Right lobe of liver (tissue), 6 donors: ENCODE measurements around the gene ACADSB. TPM values are rescaled to one million over a fixed set of nuclear protein-coding genes. Genes with fewer than 3 reads are reported as not detected.
A peak's percentile ranks its signal among the peaks of the same experiment; 100 is the strongest.

Experiments
- ATAC-seq, 4 donors: fragments of 200-7000 bp; cut with Tn5 transposase; one replicate each; pipeline ENCODE4 v1.9.1; 2020; ENCODE audit warnings: mild to moderate bottlenecking in 4 of 4, moderate library complexity in 4 of 4
- DNase-seq, 3 donors: peaks; one replicate each; pipeline ENCODE4 v3.0.0-alpha.2; 2020
- H3K27ac ChIP-seq, 3 donors: fragments of 200-600 bp; one replicate each; pipeline ENCODE4 v1.8.0; 2022
- H3K27me3 ChIP-seq, 2 donors: fragments of 200-600 bp; one replicate each; pipeline ENCODE4 v1.8.0; 2022
- H3K36me3 ChIP-seq, 4 donors: fragments of 200-600 bp; sonication (generic) in 1 of 4; one replicate each; pipeline versions ENCODE4 v1.5.1 to v1.8.0; 2017 to 2022; ENCODE audit warnings: control low read depth in 1 of 4
- H3K4me1 ChIP-seq, 4 donors: fragments of 200-600 bp; sonication (generic) in 1 of 4; one replicate each; pipeline versions ENCODE4 v1.5.1 to v1.8.0; 2017 to 2022; ENCODE audit warnings: control low read depth in 1 of 4
- H3K4me3 ChIP-seq, 3 donors: fragments of 200-600 bp; one replicate each; pipeline ENCODE4 v1.8.0; 2022
- H3K9me3 ChIP-seq, 4 donors: fragments of 200-600 bp; sonication (generic) in 1 of 4; one replicate each; pipeline versions ENCODE4 v1.5.1 to v1.8.0; 2017 to 2022; ENCODE audit warnings: control low read depth in 1 of 4
- POLR2A ChIP-seq: fragments of 450-650 bp; IDR thresholded peaks from one replicate; pipeline ENCODE4 v1.6.1; 2017; ENCODE audit warnings: antibody characterized with exemption, mild to moderate bottlenecking
- WGBS: methylation state at CpG from one replicate; pipeline ENCODE4 v1.1.6; 2018; ENCODE audit warnings: low coverage, low lambda C conversion rate; ENCODE audit not compliant: insufficient coverage; ENCODE audit errors: missing lambda C conversion rate; 5-methylcytosine and 5-hydroxymethylcytosine counted together
- intact Hi-C, 2 donors: fragments of 100-400 bp; cut with DNase I; formaldehyde crosslinking; loops; one replicate each; pipeline versions ENCODE4 v1.11.2 to v1.14.1; 2022
- total RNA-seq, 6 experiments: library from RNA; depleted of rRNA in 2 of 6; stranded (reverse); fragments of >200 nt in 2 of 6; fragmentation: NEBNext Ultra II Directional in 3 of 6; extraction: Animal tissue kit (Norgen Biotek cat#: 25700) in 3 of 6; gene quantifications; one replicate each; pipeline versions ENCODE4 v1.1.0 to v1.2.4, GENCODE V29; 2016 to 2023
- TF ChIP-seq, protein P1 (sequence below), 4 donors: fragments of 200-600 bp in 3 of 4; fragments of 450-650 bp in 1 of 4; IDR thresholded peaks; one replicate each; pipeline versions ENCODE4 v1.5.1 to v1.8.0; 2016 to 2022; ENCODE audit warnings: antibody characterized with exemption in 4 of 4, mild to moderate bottlenecking in 2 of 4
- donor health status: DM: no; HTN: yes; CAD: no.
- donor health status: DM: no; HTN: no; CAD: no.
- donor health status: DM: no; HTN: no; CAD: no.
- donor health status: DM: no; HTN: yes; CAD: no.
- donor health status: DM: no; HTN: yes; CAD: no.

The ACADSB gene
- total RNA-seq, 6 experiments from 2014 or later = 73.6 to 591 (median 273) TPM

GRCh38 chr10:122974023-122974422 is 34.8 kb upstream of the ACADSB start:
- 51% methylated on average over 5 of the region's 5 CpGs for WGBS
- Histone ChIP-seq H3K4me1 (no peaks in the 10 kb centered on the region), H3K9me3 (no peaks in the 10 kb centered on the region), H3K36me3 (no peaks in the 10 kb centered on the region), H3K27ac (no peak overlapping the region), H3K4me3 (no peak overlapping the region), H3K27me3 (no peaks in the 10 kb centered on the region)
- intact Hi-C loops = no loop called here
- no peak for DNase-seq
- peak in 2 of 4 donors; percentile 26 to 33 for ATAC-seq
- TF ChIP-seq, protein P1, sequence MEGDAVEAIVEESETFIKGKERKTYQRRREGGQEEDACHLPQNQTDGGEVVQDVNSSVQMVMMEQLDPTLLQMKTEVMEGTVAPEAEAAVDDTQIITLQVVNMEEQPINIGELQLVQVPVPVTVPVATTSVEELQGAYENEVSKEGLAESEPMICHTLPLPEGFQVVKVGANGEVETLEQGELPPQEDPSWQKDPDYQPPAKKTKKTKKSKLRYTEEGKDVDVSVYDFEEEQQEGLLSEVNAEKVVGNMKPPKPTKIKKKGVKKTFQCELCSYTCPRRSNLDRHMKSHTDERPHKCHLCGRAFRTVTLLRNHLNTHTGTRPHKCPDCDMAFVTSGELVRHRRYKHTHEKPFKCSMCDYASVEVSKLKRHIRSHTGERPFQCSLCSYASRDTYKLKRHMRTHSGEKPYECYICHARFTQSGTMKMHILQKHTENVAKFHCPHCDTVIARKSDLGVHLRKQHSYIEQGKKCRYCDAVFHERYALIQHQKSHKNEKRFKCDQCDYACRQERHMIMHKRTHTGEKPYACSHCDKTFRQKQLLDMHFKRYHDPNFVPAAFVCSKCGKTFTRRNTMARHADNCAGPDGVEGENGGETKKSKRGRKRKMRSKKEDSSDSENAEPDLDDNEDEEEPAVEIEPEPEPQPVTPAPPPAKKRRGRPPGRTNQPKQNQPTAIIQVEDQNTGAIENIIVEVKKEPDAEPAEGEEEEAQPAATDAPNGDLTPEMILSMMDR (IDR thresholded peaks at IDR 0.05) = no peak
- TF ChIP-seq POLR2A = no peak

- ATAC-seq (no peak), DNase-seq (no peak)
- TF ChIP-seq, protein P1 (IDR thresholded peaks at IDR 0.05) = no peak
- TF ChIP-seq POLR2A = no peak
- no peak overlapping the region for H3K27ac ChIP-seq
- no peaks in the 10 kb centered on the region for H3K27me3 ChIP-seq
- intact Hi-C loops = no loop called here
- H3K9me3 ChIP-seq = no peaks in the 10 kb centered on the region
- H3K4me1 ChIP-seq = no peaks in the 10 kb centered on the region
- 75% methylated on average over 3 of the region's 3 CpGs for WGBS
- no peaks in the 10 kb centered on the region for H3K36me3 ChIP-seq
- no peak overlapping the region for H3K4me3 ChIP-seq
Measured at GRCh38 chr10:122974543-122975064, 34.2 kb upstream of the ACADSB start.

GRCh38 chr10:122980209-122981065 is 28.4 kb upstream of the ACADSB start, which contains the start of gene PSTK:
Gene PSTK, plus strand, starts transcription at chr10:122980401. Its CDS starts 79 bp downstream, at chr10:122980480.
- DNase-seq (peak; percentile 93 to 95 (median 93)), ATAC-seq (peak; percentile 94 to 98 (median 95))
- Histone ChIP-seq H3K27me3 (no peaks in the 10 kb centered on the region), H3K36me3 (no peaks in the 10 kb centered on the region), H3K27ac (peak within 1 kb of the TSS; percentile 82 to 95 (median 95)), H3K4me3 (peak within 1 kb of the TSS; percentile 57 to 80 (median 72)), H3K4me1 (peaks cover 0 to 35% (median 12%) of the 10 kb centered on the region in 4 donors), H3K9me3 (no peaks in the 10 kb centered on the region)
- intact Hi-C loops = no loop called here
- TF ChIP-seq POLR2A = peak; percentile 77
- TF ChIP-seq, protein P1 (IDR thresholded peaks at IDR 0.05) = peak; percentile 89 to 98 (median 92)
- WGBS = 0% methylated on average over 7 of the region's 73 CpGs

- ATAC-seq = peak in 1 of 4 donors; percentile 5
- no peak for TF ChIP-seq POLR2A
- TF ChIP-seq, protein P1 (IDR thresholded peaks at IDR 0.05) = peak; percentile 29 to 48 (median 36)
- DNase-seq = no peak
- intact Hi-C loops = no loop called here
- Histone ChIP-seq H3K36me3 (no peaks in the 10 kb centered on the region), H3K9me3 (no peaks in the 10 kb centered on the region), H3K4me1 (peaks cover 0 to 38% (median 12%) of the 10 kb centered on the region in 4 donors), H3K27ac (no peak overlapping the region), H3K4me3 (peak overlapping the region; percentile 57 to 80 (median 72)), H3K27me3 (no peaks in the 10 kb centered on the region)
- WGBS = 9% methylated on average over 4 of the region's 4 CpGs
Measured at GRCh38 chr10:122981066-122981464, 27.7 kb upstream of the ACADSB start.
